HepG2 (cell line): ENCODE measurements around the gene CAMK4. TPM values are rescaled to one million over a fixed set of nuclear protein-coding genes. Genes with fewer than 3 reads are reported as not detected.

Experiments used
- GTF2F1 ChIP-seq: fragments of 150-350 bp; IDR thresholded peaks from 2 replicates; pipeline ENCODE4 v1.6.1; 2014; ENCODE audit warnings: low read length
- NR2F1 ChIP-seq, 2 experiments: fragments of 450-650 bp in 1 of 2; formaldehyde crosslinking in 1 of 2; IDR thresholded peaks; 2 replicates each; pipeline versions ENCODE4 v1.5.0 to v1.6.1; 2016 to 2020; ENCODE audit warnings: mild to moderate bottlenecking in 1 of 2, missing compliant biosample characterization in 1 of 2, missing genetic modification reagents in 1 of 2, moderate library complexity in 1 of 2
- POLR2AphosphoS2 ChIP-seq: IDR thresholded peaks from 2 replicates; pipeline ENCODE4 v1.6.1; 2011; ENCODE audit warnings: low read depth, low read length, improper control_type of control experiment
- ZBTB8A ChIP-seq: sonication (generic); formaldehyde crosslinking; IDR thresholded peaks from 2 replicates; pipeline ENCODE4 v1.4.0; 2020; ENCODE audit warnings: mild to moderate bottlenecking, low read depth, missing genetic modification reagents, borderline replicate concordance
- ZNF121 ChIP-seq: sonication (generic); formaldehyde crosslinking; IDR thresholded peaks from 2 replicates; pipeline ENCODE4 v1.5.0; 2020; ENCODE audit warnings: mild to moderate bottlenecking, missing genetic modification reagents
- ZNF253 ChIP-seq: sonication (generic); formaldehyde crosslinking; IDR thresholded peaks from 2 replicates; pipeline ENCODE4 v1.8.0; 2022; ENCODE audit warnings: mild to moderate bottlenecking, missing genetic modification reagents, borderline replicate concordance
- ZNF501 ChIP-seq: sonication (generic); formaldehyde crosslinking; IDR thresholded peaks from 2 replicates; pipeline ENCODE4 v1.5.1; 2020; ENCODE audit warnings: mild to moderate bottlenecking, moderate library complexity, missing genetic modification reagents
- ZSCAN30 ChIP-seq: sonication (generic); formaldehyde crosslinking; IDR thresholded peaks from 2 replicates; pipeline ENCODE4 v1.5.0; 2020; ENCODE audit warnings: mild to moderate bottlenecking, missing genetic modification reagents
- polyA plus RNA-seq, 8 experiments: library from polyadenylated mRNA; depleted of rRNA in 3 of 8; stranded (reverse) in 7 of 8; unstranded in 1 of 8; fragments of >200 nt; fragmentation: Illumina TruSeq in 4 of 8; extraction: Trizol in 4 of 8; gene quantifications; 2 replicates each; pipeline versions ENCODE4 v1.2.1 to v1.2.3, GENCODE V29; 2011 to 2016; ENCODE audit warnings: low read depth in 4 of 8, missing spikeins in 1 of 8, mixed read lengths in 1 of 8; ENCODE audit not compliant: insufficient read depth in 1 of 8
- total RNA-seq, 5 experiments: library from RNA; depleted of rRNA; stranded (reverse); fragments of >200 nt; fragmentation: Illumina TruSeq; extraction: Trizol; gene quantifications; 2 replicates each; pipeline ENCODE4 v1.2.3, GENCODE V29; 2016; ENCODE audit warnings: low read depth in 1 of 5
- TF ChIP-seq, protein P1 (sequence below): sonication (generic); formaldehyde crosslinking; conservative IDR thresholded peaks from 2 replicates; pipeline ENCODE4 v1.8.0; 2022; ENCODE audit warnings: missing genetic modification reagents
- TF ChIP-seq, protein P2 (sequence below): sonication (generic); formaldehyde crosslinking; IDR thresholded peaks from 2 replicates; pipeline ENCODE4 v1.5.1; 2020; ENCODE audit warnings: mild to moderate bottlenecking, missing genetic modification reagents, borderline replicate concordance
- TF ChIP-seq, protein P3 (sequence below): sonication (generic); formaldehyde crosslinking; conservative IDR thresholded peaks from 2 replicates; pipeline ENCODE4 v1.4.0; 2020; ENCODE audit warnings: missing genetic modification reagents
- TF ChIP-seq, protein P4 (sequence below): sonication (generic); formaldehyde crosslinking; IDR thresholded peaks from 2 replicates; pipeline ENCODE4 v1.5.0; 2020; ENCODE audit warnings: mild to moderate bottlenecking, missing genetic modification reagents

Gene CAMK4
- total and polyA plus RNA-seq, 2 of the 13 experiments (the other 11 are each of a cell fraction or from before 2014, with no cell fraction given): not detected

DNA sequence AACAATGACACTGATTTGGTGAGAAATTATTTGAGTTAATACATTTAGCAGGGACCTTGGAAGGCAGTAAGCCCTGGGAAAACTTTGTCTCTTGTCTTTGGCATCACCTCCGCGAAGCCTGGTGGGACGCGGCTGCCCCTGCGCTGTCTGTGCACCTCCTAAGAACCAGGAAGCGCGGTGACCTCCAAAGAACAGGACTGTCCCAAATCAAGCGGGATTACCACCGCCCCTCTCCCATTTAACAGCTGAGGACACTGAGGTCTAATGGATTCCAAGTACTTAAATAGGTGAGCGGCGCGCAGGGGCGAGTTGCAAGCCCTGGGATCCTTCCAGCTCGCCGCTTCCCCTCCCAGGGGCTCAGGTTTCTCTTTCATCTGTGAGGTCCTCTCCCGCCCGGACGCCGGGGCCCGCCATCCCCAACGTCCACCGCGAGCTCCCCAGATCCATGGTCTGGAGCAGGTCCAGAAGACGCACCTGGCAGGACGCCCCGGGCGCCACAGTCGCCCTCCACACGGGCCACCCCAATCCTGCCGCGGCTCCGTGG is 287.7 kb downstream of the CAMK4 start (continued):
- TF ChIP-seq, protein P1, sequence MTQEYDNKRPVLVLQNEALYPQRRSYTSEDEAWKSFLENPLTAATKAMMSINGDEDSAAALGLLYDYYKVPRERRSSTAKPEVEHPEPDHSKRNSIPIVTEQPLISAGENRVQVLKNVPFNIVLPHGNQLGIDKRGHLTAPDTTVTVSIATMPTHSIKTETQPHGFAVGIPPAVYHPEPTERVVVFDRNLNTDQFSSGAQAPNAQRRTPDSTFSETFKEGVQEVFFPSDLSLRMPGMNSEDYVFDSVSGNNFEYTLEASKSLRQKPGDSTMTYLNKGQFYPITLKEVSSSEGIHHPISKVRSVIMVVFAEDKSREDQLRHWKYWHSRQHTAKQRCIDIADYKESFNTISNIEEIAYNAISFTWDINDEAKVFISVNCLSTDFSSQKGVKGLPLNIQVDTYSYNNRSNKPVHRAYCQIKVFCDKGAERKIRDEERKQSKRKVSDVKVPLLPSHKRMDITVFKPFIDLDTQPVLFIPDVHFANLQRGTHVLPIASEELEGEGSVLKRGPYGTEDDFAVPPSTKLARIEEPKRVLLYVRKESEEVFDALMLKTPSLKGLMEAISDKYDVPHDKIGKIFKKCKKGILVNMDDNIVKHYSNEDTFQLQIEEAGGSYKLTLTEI: no peak
- 0 out of 2 replicates have a peak, but pooled peaks have one; percentile 9 for TF ChIP-seq ZSCAN30 (CRISPR knock-in tag)
- TF ChIP-seq, protein P2, sequence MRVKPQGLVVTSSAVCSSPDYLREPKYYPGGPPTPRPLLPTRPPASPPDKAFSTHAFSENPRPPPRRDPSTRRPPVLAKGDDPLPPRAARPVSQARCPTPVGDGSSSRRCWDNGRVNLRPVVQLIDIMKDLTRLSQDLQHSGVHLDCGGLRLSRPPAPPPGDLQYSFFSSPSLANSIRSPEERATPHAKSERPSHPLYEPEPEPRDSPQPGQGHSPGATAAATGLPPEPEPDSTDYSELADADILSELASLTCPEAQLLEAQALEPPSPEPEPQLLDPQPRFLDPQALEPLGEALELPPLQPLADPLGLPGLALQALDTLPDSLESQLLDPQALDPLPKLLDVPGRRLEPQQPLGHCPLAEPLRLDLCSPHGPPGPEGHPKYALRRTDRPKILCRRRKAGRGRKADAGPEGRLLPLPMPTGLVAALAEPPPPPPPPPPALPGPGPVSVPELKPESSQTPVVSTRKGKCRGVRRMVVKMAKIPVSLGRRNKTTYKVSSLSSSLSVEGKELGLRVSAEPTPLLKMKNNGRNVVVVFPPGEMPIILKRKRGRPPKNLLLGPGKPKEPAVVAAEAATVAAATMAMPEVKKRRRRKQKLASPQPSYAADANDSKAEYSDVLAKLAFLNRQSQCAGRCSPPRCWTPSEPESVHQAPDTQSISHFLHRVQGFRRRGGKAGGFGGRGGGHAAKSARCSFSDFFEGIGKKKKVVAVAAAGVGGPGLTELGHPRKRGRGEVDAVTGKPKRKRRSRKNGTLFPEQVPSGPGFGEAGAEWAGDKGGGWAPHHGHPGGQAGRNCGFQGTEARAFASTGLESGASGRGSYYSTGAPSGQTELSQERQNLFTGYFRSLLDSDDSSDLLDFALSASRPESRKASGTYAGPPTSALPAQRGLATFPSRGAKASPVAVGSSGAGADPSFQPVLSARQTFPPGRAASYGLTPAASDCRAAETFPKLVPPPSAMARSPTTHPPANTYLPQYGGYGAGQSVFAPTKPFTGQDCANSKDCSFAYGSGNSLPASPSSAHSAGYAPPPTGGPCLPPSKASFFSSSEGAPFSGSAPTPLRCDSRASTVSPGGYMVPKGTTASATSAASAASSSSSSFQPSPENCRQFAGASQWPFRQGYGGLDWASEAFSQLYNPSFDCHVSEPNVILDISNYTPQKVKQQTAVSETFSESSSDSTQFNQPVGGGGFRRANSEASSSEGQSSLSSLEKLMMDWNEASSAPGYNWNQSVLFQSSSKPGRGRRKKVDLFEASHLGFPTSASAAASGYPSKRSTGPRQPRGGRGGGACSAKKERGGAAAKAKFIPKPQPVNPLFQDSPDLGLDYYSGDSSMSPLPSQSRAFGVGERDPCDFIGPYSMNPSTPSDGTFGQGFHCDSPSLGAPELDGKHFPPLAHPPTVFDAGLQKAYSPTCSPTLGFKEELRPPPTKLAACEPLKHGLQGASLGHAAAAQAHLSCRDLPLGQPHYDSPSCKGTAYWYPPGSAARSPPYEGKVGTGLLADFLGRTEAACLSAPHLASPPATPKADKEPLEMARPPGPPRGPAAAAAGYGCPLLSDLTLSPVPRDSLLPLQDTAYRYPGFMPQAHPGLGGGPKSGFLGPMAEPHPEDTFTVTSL: no peak
- TF ChIP-seq, protein P3, sequence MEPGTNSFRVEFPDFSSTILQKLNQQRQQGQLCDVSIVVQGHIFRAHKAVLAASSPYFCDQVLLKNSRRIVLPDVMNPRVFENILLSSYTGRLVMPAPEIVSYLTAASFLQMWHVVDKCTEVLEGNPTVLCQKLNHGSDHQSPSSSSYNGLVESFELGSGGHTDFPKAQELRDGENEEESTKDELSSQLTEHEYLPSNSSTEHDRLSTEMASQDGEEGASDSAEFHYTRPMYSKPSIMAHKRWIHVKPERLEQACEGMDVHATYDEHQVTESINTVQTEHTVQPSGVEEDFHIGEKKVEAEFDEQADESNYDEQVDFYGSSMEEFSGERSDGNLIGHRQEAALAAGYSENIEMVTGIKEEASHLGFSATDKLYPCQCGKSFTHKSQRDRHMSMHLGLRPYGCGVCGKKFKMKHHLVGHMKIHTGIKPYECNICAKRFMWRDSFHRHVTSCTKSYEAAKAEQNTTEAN: no peak
- no peak for TF ChIP-seq GTF2F1
- no peak for TF ChIP-seq ZNF253 (CRISPR knock-in tag)
- TF ChIP-seq, protein P4, sequence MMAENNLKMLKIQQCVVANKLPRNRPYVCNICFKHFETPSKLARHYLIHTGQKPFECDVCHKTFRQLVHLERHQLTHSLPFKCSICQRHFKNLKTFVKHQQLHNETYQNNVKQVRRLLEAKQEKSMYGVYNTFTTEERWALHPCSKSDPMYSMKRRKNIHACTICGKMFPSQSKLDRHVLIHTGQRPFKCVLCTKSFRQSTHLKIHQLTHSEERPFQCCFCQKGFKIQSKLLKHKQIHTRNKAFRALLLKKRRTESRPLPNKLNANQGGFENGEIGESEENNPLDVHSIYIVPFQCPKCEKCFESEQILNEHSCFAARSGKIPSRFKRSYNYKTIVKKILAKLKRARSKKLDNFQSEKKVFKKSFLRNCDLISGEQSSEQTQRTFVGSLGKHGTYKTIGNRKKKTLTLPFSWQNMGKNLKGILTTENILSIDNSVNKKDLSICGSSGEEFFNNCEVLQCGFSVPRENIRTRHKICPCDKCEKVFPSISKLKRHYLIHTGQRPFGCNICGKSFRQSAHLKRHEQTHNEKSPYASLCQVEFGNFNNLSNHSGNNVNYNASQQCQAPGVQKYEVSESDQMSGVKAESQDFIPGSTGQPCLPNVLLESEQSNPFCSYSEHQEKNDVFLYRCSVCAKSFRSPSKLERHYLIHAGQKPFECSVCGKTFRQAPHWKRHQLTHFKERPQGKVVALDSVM: no peak
- no peak for TF ChIP-seq NR2F1 (CRISPR knock-in tag; IDR thresholded peaks at IDR 0.05)
- peak; percentile 94; the same call in 1 of the 2 replicates for TF ChIP-seq ZNF501 (CRISPR knock-in tag)
- 0 out of 2 replicates have a peak, but pooled peaks have one; percentile 15 for TF ChIP-seq ZNF121 (CRISPR knock-in tag)
- TF ChIP-seq ZBTB8A (CRISPR knock-in tag): no peak
- no peak for TF ChIP-seq POLR2AphosphoS2
